MCF 10A (cell line): ENCODE data around the gene ERVFRD-1. TPM values are rescaled to one million over a fixed set of nuclear protein-coding genes. Genes with fewer than 3 reads are reported as not detected.
A peak's percentile ranks its signal among the peaks of the same experiment; 100 is the strongest.

ENCODE experiments used
- BruUV-seq: library from RNA; stranded (reverse); fragments of 400-500 nt; replicated peaks from 2 replicates; lab custom pipeline; 2021; lab: Mats Ljungman, UMichigan
- CTCF ChIA-PET: fragments of 300-600 bp; sonication (Branson Sonifier 250); formaldehyde crosslinking; extraction: SDS; loops from one replicate; lab custom pipeline; 2021; ENCODE audit warnings: antibody characterized with exemption, inconsistent platforms; lab: Yijun Ruan, JAX
- POLR2A ChIA-PET: fragments of 300-600, 350-650 bp; sonication (Branson Sonifier 250); formaldehyde crosslinking; extraction: SDS; loops from one replicate; lab custom pipeline; 2020; ENCODE audit warnings: antibody characterized with exemption, inconsistent platforms; lab: Yijun Ruan, JAX
- DNase-seq: peaks from one replicate; pipeline ENCODE4 v3.0.0-alpha.2; 2018; ENCODE audit not compliant: unreplicated experiment
- H3K27ac Mint-ChIP-seq: one replicate; pipeline ENCODE4 v1.8.0; 2022; ENCODE audit warnings: mild to moderate bottlenecking, low read depth, mixed read lengths; ENCODE audit not compliant: unreplicated experiment
- H3K27me3 Mint-ChIP-seq: one replicate; pipeline ENCODE4 v1.8.0; 2022; ENCODE audit warnings: mixed read lengths; ENCODE audit not compliant: insufficient read depth, unreplicated experiment
- H3K36me3 Mint-ChIP-seq: one replicate; pipeline ENCODE4 v1.8.0; 2022; ENCODE audit warnings: mild to moderate bottlenecking, moderate library complexity, mixed read lengths; ENCODE audit not compliant: insufficient read depth, unreplicated experiment
- H3K4me1 Mint-ChIP-seq: one replicate; pipeline ENCODE4 v1.8.0; 2022; ENCODE audit warnings: mixed read lengths; ENCODE audit not compliant: insufficient read depth, unreplicated experiment
- H3K4me3 Mint-ChIP-seq: one replicate; pipeline ENCODE4 v1.8.0; 2022; ENCODE audit warnings: mild to moderate bottlenecking, moderate library complexity, mixed read lengths; ENCODE audit not compliant: unreplicated experiment
- H3K9me3 Mint-ChIP-seq: one replicate; pipeline ENCODE4 v1.8.0; 2022; ENCODE audit warnings: mixed read lengths; ENCODE audit not compliant: unreplicated experiment
- intact Hi-C: fragments of 100-400 bp; cut with micrococcal nuclease; formaldehyde crosslinking; loops from 2 replicates; pipeline ENCODE4 v1.14.1; 2022
- total RNA-seq: library from RNA; stranded (reverse); gene quantifications from 2 replicates; pipeline ENCODE4 v1.2.3, GENCODE V29; 2022
- TF ChIP-seq, protein P1 (sequence below): fragments of 200-600 bp; IDR thresholded peaks from one replicate; pipeline ENCODE4 v1.8.0; 2022; ENCODE audit warnings: antibody characterized with exemption, mild to moderate bottlenecking; ENCODE audit not compliant: unreplicated experiment

ERVFRD-1 gene
- total RNA-seq, 1 experiment from 2014 or later = not detected

DNA sequence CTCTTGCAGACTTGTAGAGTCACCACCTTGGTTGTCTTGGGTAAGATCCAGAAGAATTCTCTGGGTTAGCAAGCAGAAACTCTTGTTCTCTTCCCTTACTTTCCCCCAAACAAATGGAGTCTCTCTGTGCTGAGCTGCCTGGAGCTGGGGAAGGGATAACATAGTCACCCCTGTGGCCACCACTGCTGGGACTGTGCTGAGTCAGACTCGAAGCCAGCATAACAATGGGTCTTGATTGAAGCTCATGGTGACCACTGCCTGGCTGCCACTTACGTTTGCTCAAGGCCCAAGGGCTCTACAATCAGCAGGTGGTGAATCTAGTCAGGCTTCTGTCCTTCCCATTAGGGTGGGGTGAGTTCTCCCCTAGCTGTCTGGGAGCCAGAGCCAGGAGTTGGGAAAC lies 15.4 kb upstream of the ERVFRD-1 start:
- peak overlapping the region; percentile 73 for H3K27ac Mint-ChIP-seq
- ChIA-PET POLR2A (interaction anchor here (1.5 to 2.9 kb wide), 3 partner anchors 9 to 31 kb away, joined by 4 to 10 read pairs (median 6); no protein-coding TSS in a partner anchor), CTCF (interaction anchor here (0.6 to 0.9 kb wide), 3 partner anchors 9 to 449 kb away, joined by 3 read pairs; no protein-coding TSS in a partner anchor)
- intact Hi-C loops = no loop called here
- H3K36me3 Mint-ChIP-seq = peaks cover 23% of the 10 kb centered on the region
- BruUV-seq = no TSS peak
- TF ChIP-seq, protein P1, sequence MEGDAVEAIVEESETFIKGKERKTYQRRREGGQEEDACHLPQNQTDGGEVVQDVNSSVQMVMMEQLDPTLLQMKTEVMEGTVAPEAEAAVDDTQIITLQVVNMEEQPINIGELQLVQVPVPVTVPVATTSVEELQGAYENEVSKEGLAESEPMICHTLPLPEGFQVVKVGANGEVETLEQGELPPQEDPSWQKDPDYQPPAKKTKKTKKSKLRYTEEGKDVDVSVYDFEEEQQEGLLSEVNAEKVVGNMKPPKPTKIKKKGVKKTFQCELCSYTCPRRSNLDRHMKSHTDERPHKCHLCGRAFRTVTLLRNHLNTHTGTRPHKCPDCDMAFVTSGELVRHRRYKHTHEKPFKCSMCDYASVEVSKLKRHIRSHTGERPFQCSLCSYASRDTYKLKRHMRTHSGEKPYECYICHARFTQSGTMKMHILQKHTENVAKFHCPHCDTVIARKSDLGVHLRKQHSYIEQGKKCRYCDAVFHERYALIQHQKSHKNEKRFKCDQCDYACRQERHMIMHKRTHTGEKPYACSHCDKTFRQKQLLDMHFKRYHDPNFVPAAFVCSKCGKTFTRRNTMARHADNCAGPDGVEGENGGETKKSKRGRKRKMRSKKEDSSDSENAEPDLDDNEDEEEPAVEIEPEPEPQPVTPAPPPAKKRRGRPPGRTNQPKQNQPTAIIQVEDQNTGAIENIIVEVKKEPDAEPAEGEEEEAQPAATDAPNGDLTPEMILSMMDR = no peak
- H3K4me3 Mint-ChIP-seq = no peak overlapping the region
- DNase-seq = peak; percentile 23
- H3K9me3 Mint-ChIP-seq = no peaks in the 10 kb centered on the region
- peaks cover 38% of the 10 kb centered on the region for H3K4me1 Mint-ChIP-seq
- no peaks in the 10 kb centered on the region for H3K27me3 Mint-ChIP-seq

DNA sequence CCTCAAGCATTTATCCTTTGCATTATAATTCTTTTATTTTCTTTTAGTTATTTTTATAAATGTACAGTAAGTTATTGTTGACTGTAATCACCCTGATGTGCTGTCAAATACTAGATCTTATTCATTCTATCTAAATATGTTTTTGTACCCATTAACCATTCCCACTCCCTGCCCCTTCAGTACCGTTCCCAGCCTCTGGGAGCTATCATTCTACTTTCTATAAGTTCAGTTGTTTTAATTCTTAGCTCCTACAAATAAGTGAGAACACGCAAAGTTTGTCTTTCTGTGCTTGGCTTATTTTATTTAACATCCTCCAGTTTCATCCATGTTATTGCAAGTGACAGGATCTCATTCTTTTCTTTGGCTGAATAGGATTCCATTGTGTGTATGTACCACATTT lies 12.5 kb upstream of the ERVFRD-1 start:
- Mint-ChIP-seq H3K27me3 (no peaks in the 10 kb centered on the region), H3K27ac (no peak overlapping the region), H3K36me3 (peaks cover 23% of the 10 kb centered on the region), H3K4me3 (no peak overlapping the region), H3K9me3 (no peaks in the 10 kb centered on the region), H3K4me1 (peaks cover 51% of the 10 kb centered on the region)
- intact Hi-C loops = no loop called here
- no TSS peak for BruUV-seq
- DNase-seq = no peak
- CTCF ChIA-PET = interaction anchor here (1.0 to 1.6 kb wide), 3 partner anchors 12 to 373 kb away, joined by 4 to 6 read pairs (median 5); no protein-coding TSS in a partner anchor
- POLR2A ChIA-PET = interaction anchor here (0.6 kb wide), 1 partner anchor 31 kb away, joined by 3 read pairs; no protein-coding TSS in a partner anchor
- TF ChIP-seq, protein P1 = peak; percentile 14

DNA sequence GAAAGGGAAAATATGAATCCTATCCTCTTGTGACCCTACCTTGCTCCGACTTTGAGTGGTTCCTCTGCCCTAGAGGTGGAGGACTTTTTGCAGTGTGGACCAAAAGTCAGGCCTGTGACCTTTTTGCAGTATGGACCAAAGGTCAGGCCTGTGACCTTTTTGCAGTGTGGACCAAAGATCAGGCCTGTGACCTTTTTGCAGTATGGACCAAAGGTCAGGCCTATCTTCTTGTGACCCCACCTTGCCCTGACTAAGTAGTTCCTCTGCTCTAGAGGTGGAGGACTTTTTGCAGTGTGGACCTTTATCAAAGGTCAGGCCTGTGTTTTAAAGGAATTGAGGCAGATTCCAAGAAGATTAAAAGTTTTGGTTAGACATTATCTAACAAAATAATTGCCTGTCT lies 10.9 kb upstream of the ERVFRD-1 start:
- no peaks in the 10 kb centered on the region for H3K27me3 Mint-ChIP-seq
- peaks cover 16% of the 10 kb centered on the region for H3K36me3 Mint-ChIP-seq
- DNase-seq = no peak
- TF ChIP-seq, protein P1 = no peak
- H3K9me3 Mint-ChIP-seq = no peaks in the 10 kb centered on the region
- intact Hi-C loops = no loop called here
- no TSS peak for BruUV-seq
- POLR2A ChIA-PET = no interaction called here
- H3K4me3 Mint-ChIP-seq = no peak overlapping the region
- H3K4me1 Mint-ChIP-seq = peaks cover 51% of the 10 kb centered on the region
- CTCF ChIA-PET = interaction anchor here (0.6 kb wide), 1 partner anchor 226 kb away, joined by 3 read pairs; no protein-coding TSS in a partner anchor
- no peak overlapping the region for H3K27ac Mint-ChIP-seq

DNA sequence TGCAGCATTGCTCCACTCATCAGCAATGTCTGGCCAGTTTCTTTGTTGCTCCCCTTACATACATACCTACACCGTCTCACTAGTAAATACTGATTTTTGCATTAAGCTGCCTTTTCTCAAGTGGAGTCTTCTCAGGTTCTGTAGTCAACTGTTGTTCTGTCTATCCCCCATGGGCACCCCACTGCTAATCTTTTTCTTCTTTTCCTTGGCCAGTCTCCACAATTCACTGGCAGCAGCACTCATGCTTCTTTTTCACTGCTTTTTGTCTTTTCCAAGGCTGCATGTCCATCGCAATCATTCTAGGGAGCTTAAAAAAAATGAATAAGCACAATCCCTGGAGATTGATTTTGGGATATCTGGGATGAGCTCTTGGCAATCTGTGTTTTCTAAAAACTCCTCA lies 10.3 kb upstream of the ERVFRD-1 start:
- no peak for DNase-seq
- POLR2A ChIA-PET = no interaction called here
- Mint-ChIP-seq H3K27me3 (no peaks in the 10 kb centered on the region), H3K27ac (no peak overlapping the region), H3K36me3 (peaks cover 16% of the 10 kb centered on the region), H3K9me3 (no peaks in the 10 kb centered on the region), H3K4me3 (no peak overlapping the region), H3K4me1 (peaks cover 46% of the 10 kb centered on the region)
- intact Hi-C loops = no loop called here
- TF ChIP-seq, protein P1 = no peak
- no TSS peak for BruUV-seq
- CTCF ChIA-PET = no interaction called here
